Tibial nerve (tissue), 3 donors: ENCODE measurements around the gene CFDP1.

ENCODE experiments used
- CTCF ChIP-seq, 5 experiments: fragments of 200-600 bp in 3 of 5; fragments of 450-650 bp in 2 of 5; sonication (generic) in 3 of 5; IDR thresholded peaks; one replicate each; pipeline ENCODE4 v1.5.1; 2016 to 2019; ENCODE audit warnings: antibody characterized with exemption in 5 of 5, mild to moderate bottlenecking in 3 of 5, moderate library complexity in 2 of 5
- POLR2A ChIP-seq, 2 donors: fragments of 450-650 bp; IDR thresholded peaks; one replicate each; pipeline ENCODE4 v1.6.1; 2017; ENCODE audit warnings: antibody characterized with exemption in 2 of 2, mild to moderate bottlenecking in 2 of 2, moderate library complexity in 2 of 2

GRCh38 chr16:75466760-75467159, 33.5 kb upstream of the CFDP1 start:
- TF ChIP-seq CTCF (IDR thresholded peaks at IDR 0.05) (no peak), POLR2A (IDR thresholded peaks at IDR 0.05) (no peak)
